H9 (cell line): ENCODE results near the gene ARHGEF6. TPM values are rescaled to one million over a fixed set of nuclear protein-coding genes. Genes with fewer than 3 reads are reported as not detected.

ENCODE experiments used
- DNase-seq: peaks from one replicate; pipeline ENCODE4 v3.0.0-alpha.2; 2017
- H2AFZ ChIP-seq: one replicate; pipeline ENCODE4 v1.6.1; 2013; ENCODE audit warnings: mild to moderate bottlenecking, low read length, control low read depth, moderate library complexity
- H2AK5ac ChIP-seq: 2 replicates; pipeline ENCODE4 v1.6.1; 2013; ENCODE audit warnings: low read length, control low read depth, mixed read lengths; ENCODE audit not compliant: insufficient read length
- H2BK120ac ChIP-seq: one replicate; pipeline ENCODE4 v1.6.1; 2013; ENCODE audit warnings: low read depth, mild to moderate bottlenecking, low read length, control low read depth, inconsistent platforms; ENCODE audit not compliant: poor library complexity, severe bottlenecking
- H2BK12ac ChIP-seq: 2 replicates; pipeline ENCODE4 v1.6.1; 2013; ENCODE audit warnings: low read length, control low read depth, mixed read lengths, low read depth; ENCODE audit not compliant: insufficient read length
- H2BK15ac ChIP-seq: 2 replicates; pipeline ENCODE4 v1.6.1; 2013; ENCODE audit warnings: low read depth, low read length, control low read depth
- H2BK20ac ChIP-seq: one replicate; pipeline ENCODE4 v1.6.1; 2013; ENCODE audit warnings: low read depth, mild to moderate bottlenecking, low read length, control low read depth, inconsistent platforms; ENCODE audit not compliant: poor library complexity, severe bottlenecking
- H2BK5ac ChIP-seq: 2 replicates; pipeline ENCODE4 v1.6.1; 2013; ENCODE audit warnings: low read length, control low read depth, mixed read lengths; ENCODE audit not compliant: insufficient read length
- H3K14ac ChIP-seq: 2 replicates; pipeline ENCODE4 v1.6.1; 2013; ENCODE audit warnings: low read length, control low read depth; ENCODE audit not compliant: insufficient read depth
- H3K18ac ChIP-seq: 2 replicates; pipeline ENCODE4 v1.6.1; 2013; ENCODE audit warnings: low read depth, mild to moderate bottlenecking, mixed read lengths, low read length, control low read depth; ENCODE audit not compliant: insufficient read length
- H3K23ac ChIP-seq: 2 replicates; pipeline ENCODE4 v1.6.1; 2013; ENCODE audit warnings: low read length, control low read depth, mixed read lengths, low read depth; ENCODE audit not compliant: insufficient read length
- H3K23me2 ChIP-seq: 2 replicates; pipeline ENCODE4 v1.6.1; 2013; ENCODE audit warnings: low read depth, mild to moderate bottlenecking, mixed read lengths, low read length, control low read depth; ENCODE audit not compliant: insufficient read length, poor library complexity, severe bottlenecking
- H3K27ac ChIP-seq: 2 replicates; pipeline ENCODE4 v1.5.1; 2013; ENCODE audit warnings: low read length, control low read depth, mixed read lengths, low read depth; ENCODE audit not compliant: insufficient read length
- H3K27me3 ChIP-seq: 2 replicates; pipeline ENCODE4 v1.6.1; 2013; ENCODE audit warnings: low read length, control low read depth, inconsistent platforms; ENCODE audit not compliant: insufficient read depth
- H3K4ac ChIP-seq: 2 replicates; pipeline ENCODE4 v1.6.1; 2013; ENCODE audit warnings: low read depth, mild to moderate bottlenecking, control low read depth, inconsistent platforms, low read length, moderate library complexity
- H3K4me1 ChIP-seq: 2 replicates; pipeline ENCODE4 v1.6.1; 2013; ENCODE audit warnings: low read length, control low read depth, inconsistent platforms; ENCODE audit not compliant: insufficient read depth
- H3K4me2 ChIP-seq: 2 replicates; pipeline ENCODE4 v1.6.1; 2013; ENCODE audit warnings: low read length, control low read depth, mixed read lengths; ENCODE audit not compliant: insufficient read length, insufficient read depth
- H3K56ac ChIP-seq: 2 replicates; pipeline ENCODE4 v1.6.1; 2013; ENCODE audit warnings: low read depth, mild to moderate bottlenecking, mixed read lengths, low read length, control low read depth; ENCODE audit not compliant: insufficient read length
- H3K79me1 ChIP-seq: 2 replicates; pipeline ENCODE4 v1.6.1; 2013; ENCODE audit warnings: low read depth, mild to moderate bottlenecking, moderate library complexity, low read length, control low read depth, inconsistent platforms; ENCODE audit not compliant: insufficient read depth, poor library complexity, severe bottlenecking
- H3K79me2 ChIP-seq: 2 replicates; pipeline ENCODE4 v1.6.1; 2013; ENCODE audit warnings: low read length, control low read depth, inconsistent platforms; ENCODE audit not compliant: insufficient read depth
- H3K9ac ChIP-seq: 2 replicates; pipeline ENCODE4 v1.6.1; 2013; ENCODE audit warnings: low read length, control low read depth, mixed read lengths; ENCODE audit not compliant: insufficient read length; ENCODE audit errors: extremely low read depth
- H3K9me3 ChIP-seq: one replicate; pipeline ENCODE4 v1.6.1; 2013; ENCODE audit warnings: low read depth, low read length, inconsistent platforms; ENCODE audit not compliant: control insufficient read depth
- H3T11ph ChIP-seq: one replicate; pipeline ENCODE4 v1.6.1; 2013; ENCODE audit warnings: mild to moderate bottlenecking, low read length, control low read depth, inconsistent platforms
- H4K20me1 ChIP-seq: one replicate; pipeline ENCODE4 v1.6.1; 2013; ENCODE audit not compliant: control insufficient read depth, insufficient read length, insufficient read depth
- H4K5ac ChIP-seq: 2 replicates; pipeline ENCODE4 v1.6.1; 2013; ENCODE audit warnings: low read depth, mild to moderate bottlenecking, mixed read lengths, low read length, control low read depth; ENCODE audit not compliant: insufficient read length
- H4K8ac ChIP-seq: replicated peaks from 2 replicates; pipeline ENCODE4 v1.6.1; 2013; ENCODE audit warnings: low read length, control low read depth, mixed read lengths, low read depth; ENCODE audit not compliant: insufficient read length
- H4K91ac ChIP-seq: 2 replicates; pipeline ENCODE4 v1.6.1; 2013; ENCODE audit warnings: low read depth, mild to moderate bottlenecking, moderate library complexity, mixed read lengths, low read length, control low read depth; ENCODE audit not compliant: insufficient read length
- H3K27ac Mint-ChIP-seq, 3 experiments: 2 replicates in 2 of 3; 3 replicates in 1 of 3; pipeline ENCODE4 v1.8.0; 2020 to 2021; ENCODE audit warnings: mixed read lengths in 3 of 3, mild to moderate bottlenecking in 1 of 3, moderate library complexity in 1 of 3
- H3K27me3 Mint-ChIP-seq: 2 replicates; pipeline ENCODE4 v1.8.0; 2021; ENCODE audit warnings: low read depth, mild to moderate bottlenecking, moderate library complexity, mixed read lengths
- H3K36me3 Mint-ChIP-seq, 3 experiments: 2 replicates in 2 of 3; 3 replicates in 1 of 3; pipeline ENCODE4 v1.8.0; 2020 to 2021; ENCODE audit warnings: low read depth in 3 of 3, mixed read lengths in 3 of 3; ENCODE audit not compliant: insufficient read depth in 1 of 3
- H3K4me1 Mint-ChIP-seq, 2 experiments: 2 replicates each; pipeline ENCODE4 v1.8.0; 2020; ENCODE audit warnings: mixed read lengths in 2 of 2
- H3K4me3 Mint-ChIP-seq, 2 experiments: 2 replicates in 1 of 2; 3 replicates in 1 of 2; pipeline ENCODE4 v1.8.0; 2020 to 2021; ENCODE audit warnings: mild to moderate bottlenecking in 2 of 2, mixed read lengths in 2 of 2, moderate library complexity in 1 of 2
- H3K9me3 Mint-ChIP-seq, 2 experiments: 2 replicates in 1 of 2; 3 replicates in 1 of 2; pipeline ENCODE4 v1.8.0; 2020; ENCODE audit warnings: mild to moderate bottlenecking in 2 of 2, mixed read lengths in 2 of 2, moderate library complexity in 1 of 2
- WGBS: extraction: QIAGEN DNeasy Blood & Tissue Kit; methylation state at CpG from one replicate; pipeline ENCODE4 v1.1.7; 2013; ENCODE audit warnings: missing lambda C conversion rate, low lambda C conversion rate, mixed read lengths; ENCODE audit not compliant: insufficient read length; ENCODE audit errors: extremely low coverage; 5-methylcytosine and 5-hydroxymethylcytosine counted together
- total RNA-seq: library from RNA; stranded (reverse); gene quantifications from 2 replicates; pipeline ENCODE4 v1.2.1, GENCODE V29; 2021
- TF ChIP-seq, protein P1 (sequence below): fragments of 200-600 bp; sonication (generic); conservative IDR thresholded peaks from 3 replicates; pipeline ENCODE4 v1.8.0; 2021; ENCODE audit warnings: antibody characterized with exemption, mild to moderate bottlenecking

ARHGEF6 gene
- total RNA-seq, 1 experiment from 2014 or later = 3.6 TPM

DNA sequence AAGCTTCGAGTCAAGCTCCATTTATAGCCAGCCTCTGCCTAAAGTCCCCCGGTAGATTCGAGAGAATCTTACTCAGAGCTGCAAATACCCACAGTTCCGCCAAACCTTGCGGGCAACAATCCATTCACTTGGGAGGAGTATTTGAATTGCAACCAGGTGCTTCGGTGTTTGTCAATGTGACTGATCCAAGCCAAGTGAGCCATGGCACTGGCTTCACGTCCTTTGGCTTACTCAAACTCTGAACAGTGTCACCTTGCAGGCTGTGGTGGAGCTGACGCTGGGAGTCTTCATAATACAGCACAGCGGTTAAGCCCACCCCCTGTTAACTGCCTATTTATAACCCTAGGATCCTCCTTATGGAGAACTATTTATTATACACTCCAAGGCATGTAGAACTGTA, 121.6 kb downstream of the ARHGEF6 start:
- no peak for DNase-seq
- Mint-ChIP-seq H3K4me1 (peaks cover 3 to 5% of the 10 kb centered on the region in 2 experiments; a peak in 3 of 4 replicates), H3K27ac (no peak overlapping the region), H3K36me3 (peaks cover 0 to 5% (median 2%) of the 10 kb centered on the region in 3 experiments; a peak in 1 of 7 replicates), H3K9me3 (peaks cover 65 to 68% of the 10 kb centered on the region in 2 experiments), H3K27me3 (peaks cover 5% of the 10 kb centered on the region), H3K4me3 (no peak overlapping the region)
- no peaks in the 10 kb centered on the region for H3K23me2 ChIP-seq
- H3K56ac ChIP-seq = no peak overlapping the region
- no peak overlapping the region for H2BK20ac ChIP-seq
- H3K27me3 ChIP-seq = no peaks in the 10 kb centered on the region
- no peak overlapping the region for H2BK15ac ChIP-seq
- H3K9ac ChIP-seq = no peak overlapping the region
- H2BK5ac ChIP-seq = no peak overlapping the region
- H2BK120ac ChIP-seq = no peak overlapping the region
- H2AFZ ChIP-seq = no peak overlapping the region
- no peak overlapping the region for H3K18ac ChIP-seq
- H4K20me1 ChIP-seq = no peaks in the 10 kb centered on the region
- no peaks in the 10 kb centered on the region for H3K79me2 ChIP-seq
- H4K5ac ChIP-seq = no peak overlapping the region
- H3K27ac ChIP-seq = no peak overlapping the region
- no peak overlapping the region for H3K4me2 ChIP-seq
- H3K4me1 ChIP-seq = no peaks in the 10 kb centered on the region
- no peak overlapping the region for H2AK5ac ChIP-seq
- no peak overlapping the region for H2BK12ac ChIP-seq
- H3K79me1 ChIP-seq = no peaks in the 10 kb centered on the region
- no CpG with 5 or more reads among the region's 9 CpGs for WGBS
- no peak overlapping the region for H3K23ac ChIP-seq
- peaks cover 69% of the 10 kb centered on the region for H3K9me3 ChIP-seq
- TF ChIP-seq, protein P1, sequence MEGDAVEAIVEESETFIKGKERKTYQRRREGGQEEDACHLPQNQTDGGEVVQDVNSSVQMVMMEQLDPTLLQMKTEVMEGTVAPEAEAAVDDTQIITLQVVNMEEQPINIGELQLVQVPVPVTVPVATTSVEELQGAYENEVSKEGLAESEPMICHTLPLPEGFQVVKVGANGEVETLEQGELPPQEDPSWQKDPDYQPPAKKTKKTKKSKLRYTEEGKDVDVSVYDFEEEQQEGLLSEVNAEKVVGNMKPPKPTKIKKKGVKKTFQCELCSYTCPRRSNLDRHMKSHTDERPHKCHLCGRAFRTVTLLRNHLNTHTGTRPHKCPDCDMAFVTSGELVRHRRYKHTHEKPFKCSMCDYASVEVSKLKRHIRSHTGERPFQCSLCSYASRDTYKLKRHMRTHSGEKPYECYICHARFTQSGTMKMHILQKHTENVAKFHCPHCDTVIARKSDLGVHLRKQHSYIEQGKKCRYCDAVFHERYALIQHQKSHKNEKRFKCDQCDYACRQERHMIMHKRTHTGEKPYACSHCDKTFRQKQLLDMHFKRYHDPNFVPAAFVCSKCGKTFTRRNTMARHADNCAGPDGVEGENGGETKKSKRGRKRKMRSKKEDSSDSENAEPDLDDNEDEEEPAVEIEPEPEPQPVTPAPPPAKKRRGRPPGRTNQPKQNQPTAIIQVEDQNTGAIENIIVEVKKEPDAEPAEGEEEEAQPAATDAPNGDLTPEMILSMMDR = no peak
- H3T11ph ChIP-seq = no peak overlapping the region
- H4K8ac ChIP-seq = no peak overlapping the region
- no peak overlapping the region for H3K14ac ChIP-seq
- H4K91ac ChIP-seq = no peak overlapping the region
- H3K4ac ChIP-seq = no peak overlapping the region
